Sigmoid colon (tissue), 7 donors: Measurements from ENCODE around the gene DNAJC8. TPM values are rescaled to one million over a fixed set of nuclear protein-coding genes. Genes with fewer than 3 reads are reported as not detected.
A peak's percentile ranks its signal among the peaks of the same experiment; 100 is the strongest.

ENCODE experiments used
- DNase-seq: peaks from one replicate; pipeline ENCODE4 v3.0.0-alpha.2; 2019
- H3K27ac ChIP-seq, 4 donors: fragments of 200-600 bp; sonication (generic); one replicate each; pipeline ENCODE4 v1.5.1; 2016 to 2019; ENCODE audit warnings: mild to moderate bottlenecking in 1 of 4
- H3K27me3 ChIP-seq, 3 donors: fragments of 200-600 bp; sonication (generic); one replicate each; pipeline ENCODE4 v1.5.1; 2019; ENCODE audit warnings: mild to moderate bottlenecking in 1 of 3
- H3K36me3 ChIP-seq, 4 donors: fragments of 200-600 bp; sonication (generic); one replicate each; pipeline ENCODE4 v1.5.1; 2016 to 2019
- H3K4me1 ChIP-seq, 4 donors: fragments of 200-600 bp; sonication (generic); one replicate each; pipeline ENCODE4 v1.5.1; 2017 to 2019
- H3K4me3 ChIP-seq, 4 donors: fragments of 200-600 bp; sonication (generic); one replicate each; pipeline ENCODE4 v1.5.1; 2017 to 2019; ENCODE audit warnings: mild to moderate bottlenecking in 2 of 4, moderate library complexity in 1 of 4
- H3K9me3 ChIP-seq, 4 donors: fragments of 200-600 bp in 3 of 4; sonication (generic) in 3 of 4; one replicate each; pipeline versions ENCODE4 v1.5.1 to v1.6.1; 2013 to 2019
- CTCF ChIP-seq, 4 experiments: fragments of 450-650 bp in 3 of 4; fragments of 200-600 bp in 1 of 4; IDR thresholded peaks; one replicate each; pipeline ENCODE4 v1.5.1; 2016 to 2019; ENCODE audit warnings: antibody characterized with exemption in 4 of 4, mild to moderate bottlenecking in 3 of 4, moderate library complexity in 2 of 4
- EP300 ChIP-seq, 4 donors: sonication (generic); formaldehyde crosslinking; IDR thresholded peaks; one replicate each; pipeline ENCODE4 v1.6.1; 2017; ENCODE audit warnings: antibody characterized with exemption in 4 of 4
- POLR2A ChIP-seq, 2 donors: fragments of 450-650 bp; IDR thresholded peaks; one replicate each; pipeline ENCODE4 v1.6.1; 2016; ENCODE audit warnings: antibody characterized with exemption in 2 of 2, mild to moderate bottlenecking in 2 of 2, moderate library complexity in 2 of 2
- POLR2AphosphoS5 ChIP-seq, 4 donors: sonication (generic); formaldehyde crosslinking; IDR thresholded peaks; one replicate each; pipeline ENCODE4 v1.6.1; 2017; ENCODE audit warnings: antibody characterized with exemption in 4 of 4
- WGBS, 2 donors: extraction: QIAGEN DNeasy Blood & Tissue Kit; methylation state at CpG; one replicate each; pipeline ENCODE4 v1.1.7; 2013; 5-methylcytosine and 5-hydroxymethylcytosine counted together
- intact Hi-C: fragments of 100-400 bp; cut with DNase I; formaldehyde crosslinking; loops from one replicate; pipeline ENCODE4 v1.15.1; 2023
- polyA plus RNA-seq, 3 donors: library from polyadenylated mRNA; stranded (reverse); fragments of 200-250 nt; gene quantifications; one replicate each; pipeline ENCODE4 v1.2.3, GENCODE V29; 2013
- total RNA-seq, 4 donors: library from RNA; depleted of rRNA; stranded (reverse); fragments of >200 nt; gene quantifications; one replicate each; pipeline ENCODE4 v1.1.0, GENCODE V29; 2016
- donor health status: healthy with polysubstance abuse.
- donor health status: Bipolar disorder and iron deficiency.
- donor health status: healthy.

DNAJC8 gene
- total and polyA plus RNA-seq, 7 donors = 64.5 to 94.3 (median 87.8) TPM

- Histone ChIP-seq H3K27me3 (no peaks in the 10 kb centered on the region), H3K9me3 (no peaks in the 10 kb centered on the region), H3K36me3 (no peaks in the 10 kb centered on the region), H3K27ac (peak overlapping the region in 3 of 4 donors; percentile 12 to 49 (median 15)), H3K4me1 (no peaks in the 10 kb centered on the region), H3K4me3 (no peak overlapping the region)
- TF ChIP-seq CTCF (IDR thresholded peaks at IDR 0.05) (no peak), POLR2AphosphoS5 (IDR thresholded peaks at IDR 0.05) (no peak), POLR2A (IDR thresholded peaks at IDR 0.05) (no peak), EP300 (IDR thresholded peaks at IDR 0.05) (no peak)
- WGBS, 2 donors = 2 to 8% methylated on average over 8 of the region's 8 CpGs
- no peak for DNase-seq
- intact Hi-C loops = no loop called here
These were observed 60.1 kb downstream of the DNAJC8 start for GRCh38 chr1:28172713-28173150.

DNA sequence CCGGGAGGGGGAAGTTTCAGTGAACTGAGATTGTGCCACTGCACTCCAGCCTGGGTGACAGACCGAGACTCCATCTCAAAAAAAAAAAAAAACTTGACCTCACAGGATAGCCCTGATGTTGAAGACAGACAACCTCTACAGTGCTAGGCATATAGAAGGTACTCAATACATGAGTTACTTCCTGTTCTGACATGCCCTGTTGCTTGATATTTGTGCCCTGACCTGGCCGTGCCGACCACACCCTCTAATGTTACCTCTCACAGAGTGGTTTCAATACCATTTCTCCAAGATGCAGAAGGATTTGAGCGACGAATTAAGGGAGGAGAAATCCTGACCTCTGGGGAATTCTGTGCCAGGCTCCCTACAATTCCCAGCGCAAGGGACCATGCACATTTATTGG is 61.6 kb downstream of the DNAJC8 start:
- WGBS, 2 donors = 67 to 72% methylated on average over 7 of the region's 7 CpGs
- Histone ChIP-seq H3K27ac (no peak overlapping the region), H3K36me3 (no peaks in the 10 kb centered on the region), H3K4me1 (no peaks in the 10 kb centered on the region), H3K4me3 (no peak overlapping the region), H3K9me3 (no peaks in the 10 kb centered on the region), H3K27me3 (no peaks in the 10 kb centered on the region)
- no peak for DNase-seq
- intact Hi-C loops = no loop called here
- TF ChIP-seq EP300 (IDR thresholded peaks at IDR 0.05) (no peak), POLR2A (IDR thresholded peaks at IDR 0.05) (no peak)

DNA sequence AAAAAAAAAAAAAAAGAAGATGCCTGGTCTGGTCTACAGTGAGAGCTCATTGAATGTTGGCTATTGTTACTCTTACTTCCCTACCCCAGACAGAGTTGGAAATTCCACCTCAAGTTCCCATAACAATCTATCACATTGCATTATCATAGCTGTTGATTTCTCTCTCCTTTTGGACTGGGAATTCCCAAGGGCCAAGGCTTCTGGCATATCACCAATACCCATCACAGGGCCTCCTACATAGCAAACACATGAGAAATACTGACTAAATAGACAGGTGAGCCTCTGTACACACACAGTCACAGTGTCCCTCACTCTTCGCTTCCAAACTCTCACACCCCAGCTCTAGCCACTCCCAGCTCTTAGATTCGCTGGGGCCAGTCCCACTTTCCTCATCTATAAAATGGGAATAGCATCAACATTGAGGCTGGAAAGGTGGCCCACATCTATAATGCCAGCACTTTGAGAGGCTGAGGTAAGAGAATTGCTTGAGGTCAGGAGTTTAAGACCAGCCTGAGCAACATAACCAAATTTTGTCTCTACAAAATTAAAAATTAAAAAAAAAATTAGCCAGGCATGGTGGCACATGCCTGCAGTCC is 62.7 kb downstream of the DNAJC8 start:
- Histone ChIP-seq H3K4me1 (no peaks in the 10 kb centered on the region), H3K27me3 (no peaks in the 10 kb centered on the region), H3K9me3 (no peaks in the 10 kb centered on the region), H3K27ac (no peak overlapping the region), H3K4me3 (no peak overlapping the region), H3K36me3 (no peaks in the 10 kb centered on the region)
- WGBS, 2 donors = 47 to 74% methylated on average over 2 of the region's 2 CpGs
- intact Hi-C loops = no loop called here
- no peak for DNase-seq
- TF ChIP-seq POLR2AphosphoS5 (IDR thresholded peaks at IDR 0.05) (no peak), CTCF (IDR thresholded peaks at IDR 0.05) (no peak), POLR2A (IDR thresholded peaks at IDR 0.05) (no peak), EP300 (IDR thresholded peaks at IDR 0.05) (no peak)

DNA sequence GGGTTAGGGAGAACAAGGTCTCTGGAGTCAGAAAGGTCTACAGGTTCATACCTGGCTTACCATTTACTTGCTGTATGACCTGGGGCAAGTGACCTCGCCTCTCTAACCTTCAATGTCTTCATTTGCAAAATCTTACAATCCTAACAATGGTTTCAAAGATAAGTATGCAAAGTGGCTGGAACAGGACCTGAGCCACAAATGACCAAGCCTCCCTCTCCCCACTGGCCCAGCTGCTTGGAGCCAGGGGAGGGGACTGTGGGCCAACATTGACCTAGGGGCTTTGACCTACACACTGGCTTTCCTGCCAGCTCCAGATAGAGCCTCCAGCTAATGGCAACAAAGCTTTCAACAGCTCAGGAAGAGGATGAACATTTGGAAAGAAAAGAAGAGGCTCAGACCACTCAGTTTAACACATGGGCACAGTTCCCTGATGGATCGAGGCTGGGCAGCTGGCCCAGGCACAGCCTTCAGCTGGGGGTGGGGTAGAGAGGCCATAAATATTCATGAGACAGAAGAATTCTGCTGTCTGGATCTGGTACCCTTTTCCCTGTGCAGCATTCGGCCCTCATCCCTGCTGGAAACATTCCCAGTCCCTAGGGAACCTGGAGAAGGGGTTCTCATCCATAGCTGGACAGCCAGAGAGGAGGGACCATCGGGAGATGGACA is 69.2 kb downstream of the DNAJC8 start:
- intact Hi-C loops = no loop called here
- DNase-seq = no peak
- TF ChIP-seq CTCF (IDR thresholded peaks at IDR 0.05) (no peak), POLR2A (IDR thresholded peaks at IDR 0.05) (no peak), POLR2AphosphoS5 (IDR thresholded peaks at IDR 0.05) (no peak), EP300 (IDR thresholded peaks at IDR 0.05) (no peak)
- no peak overlapping the region for H3K4me3 ChIP-seq
- no peaks in the 10 kb centered on the region for H3K9me3 ChIP-seq
- no peaks in the 10 kb centered on the region for H3K36me3 ChIP-seq
- H3K27ac ChIP-seq = peak overlapping the region in 1 of 4 donors; percentile 3
- 65 to 67% methylated on average over 4 of the region's 4 CpGs for WGBS, 2 donors
- no peaks in the 10 kb centered on the region for H3K27me3 ChIP-seq
- H3K4me1 ChIP-seq = peaks cover 0 to 18% (median 11%) of the 10 kb centered on the region in 4 donors

DNA sequence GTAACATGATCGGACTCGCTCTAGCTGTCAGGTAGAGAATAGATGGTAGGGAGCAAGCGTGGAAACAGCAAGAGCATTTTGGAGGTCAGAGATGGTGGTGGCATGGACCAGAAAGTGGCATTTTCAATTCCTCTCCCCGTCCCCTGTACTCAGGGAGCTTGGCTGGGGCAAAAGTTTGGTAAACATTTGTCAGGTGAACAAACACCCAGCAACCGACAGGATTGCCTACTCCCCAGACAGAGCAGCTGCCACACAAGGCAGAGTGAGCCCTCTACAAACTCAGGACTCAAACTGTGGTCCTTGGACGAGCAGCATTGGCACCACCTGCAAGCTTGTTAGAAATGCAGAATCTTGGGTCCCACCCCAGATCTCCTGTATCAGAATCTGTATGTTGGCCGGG is 70.7 kb downstream of the DNAJC8 start:
- intact Hi-C loops = no loop called here
- DNase-seq = no peak
- WGBS, 2 donors = 71 to 87% methylated on average over 7 of the region's 7 CpGs
- peak overlapping the region in 1 of 4 donors; percentile 4 for H3K27ac ChIP-seq
- peaks cover 0 to 18% (median 11%) of the 10 kb centered on the region in 4 donors for H3K4me1 ChIP-seq
- H3K4me3 ChIP-seq = no peak overlapping the region
- TF ChIP-seq POLR2A (IDR thresholded peaks at IDR 0.05) (no peak), CTCF (IDR thresholded peaks at IDR 0.05) (no peak), EP300 (IDR thresholded peaks at IDR 0.05) (no peak), POLR2AphosphoS5 (IDR thresholded peaks at IDR 0.05) (no peak)
- H3K36me3 ChIP-seq = no peaks in the 10 kb centered on the region
- no peaks in the 10 kb centered on the region for H3K27me3 ChIP-seq
- no peaks in the 10 kb centered on the region for H3K9me3 ChIP-seq
